H1 (cell line): Measurements from ENCODE around the gene TEAD1.

Source experiments
- JUND ChIP-seq: IDR thresholded peaks from 2 replicates; pipeline ENCODE4 v1.6.1; 2011; ENCODE audit warnings: mild to moderate bottlenecking, improper control_type of control experiment, low read length
- POLR2A ChIP-seq, 2 experiments: IDR thresholded peaks; 1 replicate in 1 of 2; 2 replicates in 1 of 2; pipeline ENCODE4 v1.6.1; 2011; ENCODE audit warnings: low read depth in 2 of 2, low read length in 2 of 2, mild to moderate bottlenecking in 2 of 2; ENCODE audit errors: control extremely low read depth in 1 of 2

DNA sequence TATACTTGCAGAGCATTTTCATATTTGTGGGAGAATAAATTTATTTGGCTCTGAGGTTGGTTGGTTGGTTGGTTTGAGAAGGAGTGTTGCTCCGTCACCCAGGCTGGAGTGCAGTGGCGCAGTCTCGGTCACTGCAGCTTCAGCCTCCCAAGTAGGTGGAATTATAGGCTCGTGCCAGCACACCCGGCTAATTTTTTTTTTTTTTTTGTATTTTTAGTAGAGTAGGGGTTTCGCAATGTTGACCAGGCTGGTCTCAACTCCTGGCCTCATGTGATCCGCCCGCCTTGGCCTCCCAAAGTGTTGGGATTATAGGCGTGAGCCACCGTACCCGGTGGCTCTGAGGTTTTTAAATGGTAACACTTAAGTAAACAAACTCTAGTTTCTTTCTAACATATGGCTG, 161.1 kb downstream of the TEAD1 start:
- TF ChIP-seq JUND (no peak), POLR2A (IDR thresholded peaks at IDR 0.05; ENCODE audit: control extremely low read depth in 1 of 2, low read depth in 2 of 2, low read length in 2 of 2) (no peak)
